ENCODE data around the gene SRSF8.

DNA sequence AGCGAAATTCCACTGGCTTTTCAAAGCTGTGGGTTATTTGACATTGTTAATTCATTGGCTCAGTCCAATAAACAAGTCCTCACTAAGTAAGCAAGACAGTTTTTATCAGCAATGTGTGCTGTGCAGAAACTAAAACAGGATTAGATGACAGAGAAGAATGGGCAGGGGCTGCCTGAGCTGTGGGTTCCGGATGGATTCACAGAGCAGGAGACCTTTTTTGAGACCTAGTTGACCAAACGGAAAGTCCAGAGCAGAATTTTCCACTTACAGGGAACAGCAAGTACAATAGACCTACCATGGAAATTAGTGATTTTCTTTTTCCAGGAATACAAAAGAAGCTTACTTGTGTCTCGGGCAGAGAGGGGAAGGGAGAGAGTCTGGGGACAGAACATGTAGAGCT is 22.7 kb upstream of the SRSF8 start:
- TF ChIP-seq, protein P1, sequence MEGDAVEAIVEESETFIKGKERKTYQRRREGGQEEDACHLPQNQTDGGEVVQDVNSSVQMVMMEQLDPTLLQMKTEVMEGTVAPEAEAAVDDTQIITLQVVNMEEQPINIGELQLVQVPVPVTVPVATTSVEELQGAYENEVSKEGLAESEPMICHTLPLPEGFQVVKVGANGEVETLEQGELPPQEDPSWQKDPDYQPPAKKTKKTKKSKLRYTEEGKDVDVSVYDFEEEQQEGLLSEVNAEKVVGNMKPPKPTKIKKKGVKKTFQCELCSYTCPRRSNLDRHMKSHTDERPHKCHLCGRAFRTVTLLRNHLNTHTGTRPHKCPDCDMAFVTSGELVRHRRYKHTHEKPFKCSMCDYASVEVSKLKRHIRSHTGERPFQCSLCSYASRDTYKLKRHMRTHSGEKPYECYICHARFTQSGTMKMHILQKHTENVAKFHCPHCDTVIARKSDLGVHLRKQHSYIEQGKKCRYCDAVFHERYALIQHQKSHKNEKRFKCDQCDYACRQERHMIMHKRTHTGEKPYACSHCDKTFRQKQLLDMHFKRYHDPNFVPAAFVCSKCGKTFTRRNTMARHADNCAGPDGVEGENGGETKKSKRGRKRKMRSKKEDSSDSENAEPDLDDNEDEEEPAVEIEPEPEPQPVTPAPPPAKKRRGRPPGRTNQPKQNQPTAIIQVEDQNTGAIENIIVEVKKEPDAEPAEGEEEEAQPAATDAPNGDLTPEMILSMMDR (conservative IDR thresholded peaks at IDR 0.05 in 1 of 2, IDR thresholded peaks at IDR 0.05 in 1 of 2; ENCODE audit: low read depth in 1 of 2, low read length in 2 of 2) = no peak
- no peak for TF ChIP-seq EZH2 (IDR thresholded peaks at IDR 0.05; ENCODE audit: low read length, missing control alignments)
